GM12872 (cell line): Measurements from ENCODE around the gene RSAD1.

Source experiments
- TF ChIP-seq, protein P1 (sequence below): IDR thresholded peaks from 3 replicates; pipeline ENCODE4 v1.5.1; 2011; ENCODE audit warnings: low read depth, mild to moderate bottlenecking, low read length, moderate library complexity; ENCODE audit not compliant: insufficient read depth

Gene RSAD1

DNA sequence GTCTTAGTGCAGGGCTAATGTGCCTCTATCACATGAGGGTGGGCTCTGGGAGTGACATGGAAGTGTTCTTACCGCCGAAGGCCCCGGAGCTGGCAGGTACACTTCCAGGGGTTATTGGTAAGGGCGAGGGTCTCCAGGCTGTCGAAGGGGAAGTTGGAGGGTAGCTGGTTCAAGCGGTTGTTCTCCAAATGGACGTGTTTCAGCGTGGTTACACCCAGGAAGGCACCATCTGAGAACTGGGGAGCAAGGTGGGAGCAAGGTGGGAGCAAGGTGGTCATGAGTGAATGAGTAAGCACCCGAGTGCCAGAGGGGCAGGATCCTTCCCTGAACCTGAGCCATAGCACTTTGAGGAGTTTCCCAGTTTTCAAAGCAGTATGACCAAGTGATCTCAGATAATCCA is 13.0 kb upstream of the RSAD1 start:
- TF ChIP-seq, protein P1, sequence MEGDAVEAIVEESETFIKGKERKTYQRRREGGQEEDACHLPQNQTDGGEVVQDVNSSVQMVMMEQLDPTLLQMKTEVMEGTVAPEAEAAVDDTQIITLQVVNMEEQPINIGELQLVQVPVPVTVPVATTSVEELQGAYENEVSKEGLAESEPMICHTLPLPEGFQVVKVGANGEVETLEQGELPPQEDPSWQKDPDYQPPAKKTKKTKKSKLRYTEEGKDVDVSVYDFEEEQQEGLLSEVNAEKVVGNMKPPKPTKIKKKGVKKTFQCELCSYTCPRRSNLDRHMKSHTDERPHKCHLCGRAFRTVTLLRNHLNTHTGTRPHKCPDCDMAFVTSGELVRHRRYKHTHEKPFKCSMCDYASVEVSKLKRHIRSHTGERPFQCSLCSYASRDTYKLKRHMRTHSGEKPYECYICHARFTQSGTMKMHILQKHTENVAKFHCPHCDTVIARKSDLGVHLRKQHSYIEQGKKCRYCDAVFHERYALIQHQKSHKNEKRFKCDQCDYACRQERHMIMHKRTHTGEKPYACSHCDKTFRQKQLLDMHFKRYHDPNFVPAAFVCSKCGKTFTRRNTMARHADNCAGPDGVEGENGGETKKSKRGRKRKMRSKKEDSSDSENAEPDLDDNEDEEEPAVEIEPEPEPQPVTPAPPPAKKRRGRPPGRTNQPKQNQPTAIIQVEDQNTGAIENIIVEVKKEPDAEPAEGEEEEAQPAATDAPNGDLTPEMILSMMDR: no peak

DNA sequence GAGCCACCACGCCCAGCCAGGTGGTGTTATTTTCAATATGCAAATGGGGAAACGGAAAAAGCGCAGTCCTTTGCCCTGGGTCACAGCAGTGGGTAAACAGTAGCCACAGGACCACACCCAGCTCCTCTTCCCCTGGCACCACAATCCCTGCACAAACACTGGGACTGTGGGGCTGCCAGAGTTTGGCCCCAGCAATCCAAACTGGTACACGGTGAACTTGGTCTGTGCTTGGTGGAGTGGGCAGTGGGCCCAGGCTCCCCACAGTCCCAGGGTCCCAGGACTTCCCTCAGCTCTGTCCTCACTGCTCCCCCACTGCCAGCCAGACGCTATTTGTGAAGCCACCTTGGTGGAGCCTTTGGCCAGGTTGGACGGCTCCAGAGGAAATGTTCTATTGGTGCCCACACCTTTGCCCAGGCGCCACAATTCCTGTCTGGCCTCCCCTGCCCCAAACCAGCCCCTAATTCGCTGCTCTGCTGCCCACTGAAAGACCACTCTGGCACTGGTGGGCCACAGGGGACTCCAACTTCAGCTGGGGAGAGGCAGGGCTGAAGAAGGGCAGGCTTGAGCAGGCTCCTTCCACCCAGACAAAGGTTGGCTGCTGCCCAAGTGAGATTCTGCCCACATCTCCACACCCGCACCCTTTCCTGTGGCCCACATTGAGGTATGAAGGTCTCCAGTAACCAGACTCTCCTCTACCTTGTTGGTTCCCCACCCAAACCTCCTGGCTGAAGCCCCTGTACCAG is 12.1 kb upstream of the RSAD1 start:
- TF ChIP-seq, protein P1: no peak

DNA sequence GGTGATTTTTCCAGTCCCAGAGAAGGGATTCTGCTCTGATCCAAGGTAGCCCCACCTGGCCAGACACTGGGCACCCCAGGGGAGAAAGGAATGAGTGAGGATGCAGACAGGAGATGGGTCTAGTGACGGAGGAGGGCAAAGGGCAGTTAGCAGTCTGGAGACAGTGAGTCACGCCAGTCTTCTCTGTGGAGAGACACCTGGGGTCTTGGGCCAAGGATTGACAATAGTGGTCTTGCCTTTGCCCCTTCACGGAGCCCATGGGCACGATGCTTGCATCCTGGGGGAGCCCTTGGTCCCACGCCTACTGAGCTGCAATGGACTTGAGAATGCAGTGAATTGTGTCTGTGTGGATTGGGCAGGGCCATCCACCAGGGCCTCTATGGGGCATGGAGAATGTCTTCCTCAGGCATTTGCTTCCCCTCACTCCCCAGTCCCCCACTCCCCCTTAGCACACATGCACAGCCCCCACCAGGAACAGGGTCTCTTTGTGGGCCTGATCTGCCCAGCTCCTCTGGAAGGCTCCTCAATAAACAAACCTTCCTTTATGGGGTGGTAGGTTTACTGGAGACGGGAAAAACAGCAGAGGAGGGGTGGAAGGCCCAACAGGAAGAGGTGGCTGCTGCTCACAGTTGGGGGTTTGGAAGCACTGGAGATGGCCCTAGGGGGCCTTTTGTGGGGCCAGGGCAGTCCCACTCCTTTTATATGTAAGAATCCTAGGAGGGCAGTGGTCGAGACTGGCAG is 11.4 kb upstream of the RSAD1 start:
- TF ChIP-seq, protein P1: no peak

DNA sequence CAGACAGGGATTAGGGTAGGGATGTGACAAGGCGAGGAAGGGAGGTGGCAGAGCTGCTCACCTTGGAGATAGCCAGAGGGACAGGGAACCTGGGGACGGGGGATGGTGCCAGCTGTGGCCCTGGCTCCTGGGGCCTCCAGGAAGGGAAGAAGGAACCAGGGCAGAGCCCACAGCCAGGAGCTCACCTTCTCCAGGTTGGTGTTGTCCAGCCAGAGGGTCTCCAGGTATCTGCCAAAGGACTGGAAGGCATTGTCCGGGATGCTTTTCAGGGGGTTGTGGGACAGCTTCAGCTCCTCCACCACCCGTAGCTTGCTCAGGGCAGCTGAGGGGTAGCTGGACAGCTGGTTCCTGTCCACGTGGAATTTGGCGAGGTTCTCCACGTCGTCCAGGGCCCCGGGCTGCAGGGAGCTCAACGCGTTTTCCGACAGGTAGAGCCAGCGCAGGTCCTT is 10.8 kb upstream of the RSAD1 start:
- TF ChIP-seq, protein P1: no peak

DNA sequence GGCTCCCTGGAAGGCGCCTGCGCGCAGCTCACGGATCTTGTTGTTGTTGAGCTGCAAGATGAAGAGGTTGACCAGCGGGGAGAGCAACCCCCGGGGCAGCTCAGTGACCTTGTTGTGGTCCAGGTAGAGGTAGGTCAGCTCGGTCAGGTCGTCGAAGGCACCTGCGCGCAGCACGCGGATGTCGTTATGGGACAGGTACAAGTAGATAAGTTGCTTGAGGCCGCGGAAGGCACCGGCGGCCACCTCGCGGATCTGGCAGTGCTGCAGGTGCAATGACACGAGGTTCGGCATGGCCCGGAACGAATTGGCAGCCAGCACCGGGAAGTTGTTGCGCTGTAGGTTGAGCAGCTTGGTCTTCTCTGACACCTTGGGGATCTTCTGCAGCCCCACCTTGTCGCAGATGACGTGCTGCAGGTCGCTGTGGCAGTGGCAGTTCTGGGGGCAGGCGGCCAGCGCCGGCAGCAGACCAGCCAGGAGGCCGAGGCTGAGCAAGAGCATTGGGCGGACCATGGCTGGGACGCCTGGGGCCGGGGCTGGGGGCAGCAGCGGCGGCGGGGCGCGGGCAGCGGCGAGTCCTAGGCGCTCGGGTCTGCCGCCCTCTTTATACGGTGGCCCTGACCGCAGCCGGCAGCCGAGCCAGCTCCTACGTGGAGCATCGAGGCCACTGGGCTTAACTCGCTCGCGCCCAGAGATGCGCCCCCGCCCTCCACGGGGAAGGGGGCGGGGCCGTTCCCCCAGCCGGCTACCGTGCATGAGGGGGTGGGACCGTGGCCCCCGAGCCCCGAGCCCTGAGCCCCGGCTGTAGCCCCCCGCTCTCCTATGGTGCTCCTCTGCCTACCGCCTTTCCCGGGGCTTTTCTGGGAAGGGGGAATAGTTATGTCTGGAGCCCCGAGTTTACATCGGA is 10.1 kb upstream of the RSAD1 start, which contains the start of gene CHAD:
TSS of gene CHAD (minus strand) at position 577 of the 904 bp plus-strand sequence. CDS start at position 510, 67 bp downstream.
- TF ChIP-seq, protein P1: no peak

DNA sequence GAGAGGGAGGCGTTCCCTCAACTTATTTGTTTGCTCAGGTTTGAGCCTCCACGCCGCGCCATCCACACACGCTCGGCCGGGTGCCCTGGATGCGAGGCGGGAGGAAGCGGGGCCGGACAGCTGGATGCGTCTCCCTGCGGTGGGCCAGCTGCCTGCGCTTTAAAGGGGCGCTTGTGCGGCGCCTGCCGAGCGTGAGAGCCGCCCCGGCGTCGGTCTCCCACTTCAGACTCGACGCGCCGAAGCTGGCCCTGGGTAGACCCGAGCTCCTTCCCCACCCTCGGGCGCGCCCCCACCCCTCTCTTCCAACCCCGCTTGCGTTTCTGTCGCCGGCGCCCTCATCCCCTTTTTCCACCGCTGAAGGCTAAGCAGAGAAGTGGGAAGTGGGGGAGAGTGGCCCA is 9.5 kb upstream of the RSAD1 start:
- TF ChIP-seq, protein P1: no peak
